ENCODE results near the gene HIVEP3.
A peak's percentile ranks its signal among the peaks of the same experiment; 100 is the strongest.

The HIVEP3 gene

DNA sequence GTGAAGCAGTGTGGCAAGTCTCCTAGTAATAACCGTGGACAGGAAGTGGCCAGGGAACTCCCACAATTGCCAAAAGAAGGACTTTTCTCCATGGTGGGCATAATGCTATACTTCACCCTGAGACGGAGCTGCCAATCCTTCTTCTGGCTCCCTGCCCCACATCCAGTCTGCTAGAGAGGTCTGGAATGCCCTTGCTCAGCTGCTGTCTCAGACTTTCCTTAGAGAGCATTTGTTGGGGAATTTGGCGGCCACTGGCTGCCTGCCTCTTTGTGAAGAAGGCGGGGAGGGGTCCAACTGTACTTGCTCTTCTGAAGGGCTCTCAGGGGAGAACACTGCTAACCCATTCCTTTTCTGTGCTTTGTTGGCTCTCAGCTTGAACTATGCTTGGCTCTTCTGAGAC is 310.5 kb downstream of the HIVEP3 start:
- TF ChIP-seq, protein P1, sequence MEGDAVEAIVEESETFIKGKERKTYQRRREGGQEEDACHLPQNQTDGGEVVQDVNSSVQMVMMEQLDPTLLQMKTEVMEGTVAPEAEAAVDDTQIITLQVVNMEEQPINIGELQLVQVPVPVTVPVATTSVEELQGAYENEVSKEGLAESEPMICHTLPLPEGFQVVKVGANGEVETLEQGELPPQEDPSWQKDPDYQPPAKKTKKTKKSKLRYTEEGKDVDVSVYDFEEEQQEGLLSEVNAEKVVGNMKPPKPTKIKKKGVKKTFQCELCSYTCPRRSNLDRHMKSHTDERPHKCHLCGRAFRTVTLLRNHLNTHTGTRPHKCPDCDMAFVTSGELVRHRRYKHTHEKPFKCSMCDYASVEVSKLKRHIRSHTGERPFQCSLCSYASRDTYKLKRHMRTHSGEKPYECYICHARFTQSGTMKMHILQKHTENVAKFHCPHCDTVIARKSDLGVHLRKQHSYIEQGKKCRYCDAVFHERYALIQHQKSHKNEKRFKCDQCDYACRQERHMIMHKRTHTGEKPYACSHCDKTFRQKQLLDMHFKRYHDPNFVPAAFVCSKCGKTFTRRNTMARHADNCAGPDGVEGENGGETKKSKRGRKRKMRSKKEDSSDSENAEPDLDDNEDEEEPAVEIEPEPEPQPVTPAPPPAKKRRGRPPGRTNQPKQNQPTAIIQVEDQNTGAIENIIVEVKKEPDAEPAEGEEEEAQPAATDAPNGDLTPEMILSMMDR (IDR thresholded peaks at IDR 0.05; ENCODE audit: low read depth, low read length): no peak
- H3K4me3 ChIP-seq (ENCODE audit: low read depth, low read length): no peak overlapping the region

- TF ChIP-seq, protein P1 (IDR thresholded peaks at IDR 0.05; ENCODE audit: low read depth, low read length): no peak
Observed at GRCh38 chr1:41607808-41608207, 310.9 kb downstream of the HIVEP3 start.

GRCh38 chr1:41599912-41600311 is 318.8 kb downstream of the HIVEP3 start:
- no peak overlapping the region for H3K4me3 ChIP-seq (ENCODE audit: low read depth, low read length)
- TF ChIP-seq, protein P1 (IDR thresholded peaks at IDR 0.05; ENCODE audit: low read depth, low read length): peak; percentile 57

More at GRCh38 chr1:41607808-41608207, 310.9 kb downstream of the HIVEP3 start:
- no peak overlapping the region for H3K4me3 ChIP-seq (ENCODE audit: low read depth, low read length)

GRCh38 chr1:41598325-41598724 is 320.4 kb downstream of the HIVEP3 start:
- TF ChIP-seq, protein P1 (IDR thresholded peaks at IDR 0.05; ENCODE audit: low read depth, low read length): no peak
- no peak overlapping the region for H3K4me3 ChIP-seq (ENCODE audit: low read depth, low read length)

DNA sequence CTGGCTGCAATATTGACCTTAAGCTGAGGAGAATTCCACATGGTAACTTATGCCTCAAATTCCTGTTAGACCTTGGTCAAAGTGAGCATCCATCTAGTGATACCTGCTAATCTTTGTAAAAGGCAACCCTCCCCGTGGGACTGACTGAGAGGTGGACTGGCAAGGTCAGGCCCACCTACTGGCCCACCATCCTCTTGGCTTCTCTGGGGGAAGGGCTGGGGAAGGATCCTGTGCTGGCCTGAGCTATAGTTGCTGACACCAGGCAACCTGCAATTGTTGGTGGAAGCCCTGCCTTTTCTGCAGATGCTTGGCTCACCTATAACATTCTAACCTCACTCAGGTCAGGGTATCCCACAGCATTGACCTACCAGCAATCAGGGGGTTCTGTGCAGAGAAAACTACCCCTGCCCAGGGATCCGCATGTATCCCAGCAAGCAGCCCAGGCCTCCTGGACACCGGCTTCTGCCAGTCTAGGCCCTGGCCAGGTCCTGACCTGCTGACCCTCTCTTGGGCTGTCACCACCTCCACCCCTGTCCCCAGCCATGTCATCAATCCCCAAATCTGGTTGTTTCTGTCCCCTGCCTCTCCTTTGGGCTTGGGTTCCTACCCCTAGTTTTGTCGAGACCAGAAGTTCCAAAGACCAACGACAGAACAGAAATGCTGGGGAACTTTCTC is 326.1 kb downstream of the HIVEP3 start:
- H3K4me3 ChIP-seq (ENCODE audit: low read depth, low read length): no peak overlapping the region
- TF ChIP-seq, protein P1 (IDR thresholded peaks at IDR 0.05; ENCODE audit: low read depth, low read length): no peak

DNA sequence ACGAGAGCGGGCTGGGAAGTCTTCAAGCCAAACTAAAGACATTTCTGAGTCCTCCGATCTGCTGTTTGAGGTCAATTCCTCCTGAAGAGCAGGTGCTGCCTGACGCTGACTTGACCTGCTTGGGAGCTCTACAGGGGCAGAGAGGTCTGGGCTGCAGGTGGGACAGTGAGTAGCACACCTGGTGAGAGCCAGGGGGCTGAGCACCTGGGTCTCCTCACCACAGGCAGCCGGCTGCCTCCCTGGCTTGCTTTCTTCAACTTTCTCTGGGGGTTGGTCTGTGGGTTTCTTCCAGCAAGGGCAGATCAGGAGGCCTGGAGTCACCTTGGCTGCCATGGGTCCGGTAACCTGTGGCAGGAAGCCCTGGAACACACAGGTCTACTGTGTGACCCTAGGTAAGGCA is 326.8 kb downstream of the HIVEP3 start:
- TF ChIP-seq, protein P1 (IDR thresholded peaks at IDR 0.05; ENCODE audit: low read depth, low read length): no peak
- H3K4me3 ChIP-seq (ENCODE audit: low read depth, low read length): no peak overlapping the region

GRCh38 chr1:41590331-41590730 is 328.4 kb downstream of the HIVEP3 start:
- no peak overlapping the region for H3K4me3 ChIP-seq (ENCODE audit: low read depth, low read length)
- TF ChIP-seq, protein P1 (IDR thresholded peaks at IDR 0.05; ENCODE audit: low read depth, low read length): no peak

Data from WI38 (cell line).